Right lobe of liver (tissue), 4 donors: ENCODE data around the gene BICD2.

Experiments
- CTCF ChIP-seq, 4 donors: fragments of 200-600 bp in 3 of 4; fragments of 450-650 bp in 1 of 4; IDR thresholded peaks; one replicate each; pipeline versions ENCODE4 v1.5.1 to v1.8.0; 2016 to 2022; ENCODE audit warnings: antibody characterized with exemption in 4 of 4, mild to moderate bottlenecking in 2 of 4
- POLR2A ChIP-seq: fragments of 450-650 bp; IDR thresholded peaks from one replicate; pipeline ENCODE4 v1.6.1; 2017; ENCODE audit warnings: antibody characterized with exemption, mild to moderate bottlenecking
- donor health status: DM: no; HTN: no; CAD: no.
- donor health status: DM: no; HTN: no; CAD: no.
- donor health status: DM: no; HTN: yes; CAD: no.

GRCh38 chr9:92740446-92740961, 24.1 kb downstream of the BICD2 start:
- TF ChIP-seq CTCF (IDR thresholded peaks at IDR 0.05), result no peak
- no peak for TF ChIP-seq POLR2A
